Eye (tissue), 1 donor: ENCODE results near the gene NAT8L.
A peak's percentile ranks its signal among the peaks of the same experiment; 100 is the strongest.
"Not testable (repeated sequence)": the region's sequence is repeated elsewhere in the genome, so short reads cannot be mapped to it uniquely, and the experiment has no call there.

Experiments
- DNase-seq: peaks from one replicate; pipeline ENCODE4 v3.0.0-alpha.2; 2015

The NAT8L gene, protein sequence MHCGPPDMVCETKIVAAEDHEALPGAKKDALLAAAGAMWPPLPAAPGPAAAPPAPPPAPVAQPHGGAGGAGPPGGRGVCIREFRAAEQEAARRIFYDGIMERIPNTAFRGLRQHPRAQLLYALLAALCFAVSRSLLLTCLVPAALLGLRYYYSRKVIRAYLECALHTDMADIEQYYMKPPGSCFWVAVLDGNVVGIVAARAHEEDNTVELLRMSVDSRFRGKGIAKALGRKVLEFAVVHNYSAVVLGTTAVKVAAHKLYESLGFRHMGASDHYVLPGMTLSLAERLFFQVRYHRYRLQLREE

DNA sequence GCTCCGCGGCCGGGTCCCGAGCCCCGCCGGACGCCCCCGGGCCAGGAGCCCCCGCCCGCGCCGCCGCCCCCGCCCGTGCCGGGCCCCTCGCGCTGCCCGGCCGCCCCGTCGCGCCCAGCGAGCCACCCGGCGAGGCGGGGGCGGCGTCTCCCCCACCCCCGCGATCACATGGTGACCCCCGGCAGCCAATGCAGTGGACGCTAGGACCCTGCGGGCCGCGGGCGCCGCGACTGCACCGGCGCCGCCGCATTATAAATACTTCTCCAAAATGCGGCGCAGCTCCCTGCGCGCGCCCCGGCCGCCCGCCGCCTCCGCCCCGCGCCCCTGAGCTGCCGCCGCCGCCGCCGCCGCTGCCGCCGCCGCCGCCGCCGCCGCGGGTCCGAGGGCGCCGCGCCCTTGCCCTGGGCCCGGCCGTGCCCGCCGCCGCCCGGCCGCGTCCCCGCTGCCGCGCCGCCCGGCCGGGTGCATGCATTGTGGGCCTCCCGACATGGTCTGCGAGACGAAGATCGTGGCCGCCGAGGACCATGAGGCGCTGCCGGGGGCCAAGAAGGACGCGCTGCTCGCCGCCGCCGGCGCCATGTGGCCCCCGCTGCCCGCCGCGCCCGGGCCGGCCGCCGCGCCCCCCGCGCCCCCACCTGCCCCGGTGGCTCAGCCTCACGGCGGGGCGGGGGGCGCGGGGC lies at the start of gene NAT8L:
Gene NAT8L, plus strand, starts transcription at position 282 of the 680 bp plus-strand sequence. Its CDS starts 185 bp downstream, at position 467.
- peak; percentile 79 for DNase-seq

DNA sequence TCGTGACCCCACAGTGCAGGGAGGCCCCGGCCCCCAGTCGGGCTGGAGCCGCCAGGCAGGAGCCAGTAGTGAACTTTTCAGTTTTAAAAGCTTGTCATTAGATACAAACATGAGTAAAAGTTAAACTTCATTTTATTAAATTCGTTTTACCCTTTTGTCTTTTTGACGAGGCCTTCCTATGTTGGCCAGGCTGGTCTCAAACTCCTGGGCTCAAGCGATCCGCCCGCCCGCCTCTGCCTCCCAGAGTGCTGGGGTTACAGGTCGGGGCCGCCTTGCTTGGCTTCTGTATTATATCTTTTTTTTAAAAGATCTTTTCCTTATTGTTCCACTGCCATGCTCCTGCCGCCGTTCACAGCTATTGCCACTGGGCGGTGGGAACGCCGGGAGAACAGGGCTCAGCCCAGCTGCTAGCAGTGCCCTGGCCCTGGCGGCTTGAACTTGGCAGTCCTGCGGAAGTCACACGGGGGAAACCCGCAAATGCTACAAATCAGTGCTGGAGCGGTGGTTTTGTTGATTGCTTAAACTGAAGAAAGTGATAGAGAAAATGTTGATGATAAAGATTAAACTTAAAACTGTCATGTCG lies 49.4 kb upstream of the NAT8L start:
- DNase-seq, result peak; percentile 81

DNA sequence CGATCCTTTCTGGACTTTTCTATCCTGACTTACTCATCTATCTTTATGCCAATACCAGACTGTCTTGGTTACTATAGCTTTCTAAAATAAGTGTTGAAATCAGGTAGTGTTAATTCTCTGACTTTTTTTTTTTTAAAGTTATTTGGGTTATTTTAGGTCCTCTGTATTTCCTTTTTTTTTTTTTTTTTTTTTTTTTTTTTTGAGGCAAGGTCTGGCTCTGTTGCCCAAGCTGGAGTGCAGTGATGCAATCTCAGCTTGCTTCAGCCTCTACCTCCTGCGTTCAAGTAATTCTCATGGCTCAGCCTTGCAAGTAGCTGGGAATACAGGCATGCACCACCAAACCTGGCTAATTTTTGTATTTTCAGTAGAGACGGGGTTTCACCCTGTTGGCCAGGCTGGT lies 47.5 kb upstream of the NAT8L start:
- no peak for DNase-seq

DNA sequence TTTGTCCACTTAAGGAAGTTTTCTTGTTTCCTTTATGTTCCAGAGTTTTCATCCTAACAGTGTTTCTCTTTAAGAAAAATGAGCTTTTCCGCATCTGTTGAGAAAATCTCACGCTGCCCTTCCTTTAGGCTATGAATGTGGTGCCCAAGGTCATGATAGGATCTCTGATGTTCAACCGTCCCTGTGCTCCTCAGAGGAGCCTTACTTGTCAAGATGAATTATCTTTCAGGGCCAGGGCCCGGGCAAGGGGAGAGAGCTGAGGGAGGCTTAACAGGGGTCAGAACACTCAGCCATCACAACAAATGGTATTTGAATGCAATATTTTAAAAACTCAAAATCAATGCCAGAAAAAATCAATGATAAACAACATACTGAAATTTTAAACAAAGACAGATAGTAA lies 44.1 kb upstream of the NAT8L start:
- DNase-seq, result peak; percentile 64

DNA sequence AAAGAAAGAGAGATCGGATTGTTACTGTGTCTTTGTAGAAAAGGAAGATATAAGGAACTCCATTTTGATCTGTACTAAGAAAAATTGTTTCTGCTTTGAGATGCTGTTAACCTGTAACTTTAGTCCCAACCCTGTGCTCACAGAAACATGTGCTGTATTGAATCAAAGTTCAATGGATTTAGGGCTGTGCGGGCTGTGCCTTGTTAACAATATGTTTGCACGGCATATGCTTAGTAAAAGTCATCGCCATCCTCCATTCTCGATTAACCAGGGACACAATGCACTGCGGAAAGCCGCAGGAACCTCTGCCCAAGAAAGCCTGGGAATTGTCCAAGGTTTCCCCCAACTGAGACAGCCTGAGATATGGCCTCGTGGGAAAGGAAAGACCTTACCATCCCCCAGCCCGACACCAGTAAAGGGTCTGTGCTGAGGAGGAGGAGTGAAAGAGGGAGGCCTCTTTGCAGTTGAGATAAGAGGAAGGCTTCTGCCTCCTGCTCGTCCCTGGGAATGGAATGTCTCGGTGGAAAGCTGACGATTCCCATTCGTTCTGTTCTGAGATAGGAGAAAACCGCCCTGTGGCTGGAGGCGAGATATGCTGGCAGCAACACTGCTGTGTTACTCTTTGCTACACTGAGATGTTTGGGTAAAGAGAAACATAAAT lies 37.6 kb upstream of the NAT8L start:
- not testable (repeated sequence) for DNase-seq

DNA sequence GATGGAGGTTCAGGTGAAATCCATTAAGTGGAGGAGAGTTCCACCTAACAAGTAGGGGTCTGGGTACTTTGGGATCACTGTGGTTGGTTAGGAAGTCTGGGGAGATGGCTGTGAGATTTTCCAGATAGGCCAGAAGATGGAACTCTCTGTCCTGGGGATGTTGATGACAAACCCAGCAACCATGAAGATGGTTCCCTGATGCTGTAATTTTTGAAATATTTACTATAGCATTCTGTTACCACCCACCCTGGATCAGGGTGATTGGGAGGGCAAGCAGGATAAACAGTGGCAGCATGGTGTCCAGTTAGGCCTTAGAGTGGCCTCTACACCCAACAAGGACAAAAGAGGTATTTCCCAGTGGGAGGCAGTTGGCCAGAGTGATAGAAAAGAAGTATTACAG lies 34.4 kb upstream of the NAT8L start:
- DNase-seq, result no peak

DNA sequence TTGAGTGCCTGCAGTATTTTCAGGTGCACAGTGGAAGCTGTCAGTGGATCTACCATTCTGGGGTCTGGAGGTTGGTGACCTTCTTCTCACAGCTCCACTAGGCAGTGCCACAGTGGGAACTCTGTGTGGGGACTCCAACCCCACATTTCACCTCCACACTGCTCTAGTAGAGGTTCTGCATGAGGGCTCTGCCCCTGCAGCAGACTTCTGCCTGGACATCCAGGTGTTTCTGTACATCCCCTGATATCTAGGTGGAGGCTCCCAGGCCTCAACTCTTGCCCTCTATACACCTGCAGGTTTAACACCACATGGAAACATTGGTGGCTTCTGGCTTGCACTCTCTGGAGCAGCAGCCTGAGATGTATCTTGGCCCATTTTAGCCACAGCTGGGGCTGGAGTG lies 33.3 kb upstream of the NAT8L start:
- no peak for DNase-seq

DNA sequence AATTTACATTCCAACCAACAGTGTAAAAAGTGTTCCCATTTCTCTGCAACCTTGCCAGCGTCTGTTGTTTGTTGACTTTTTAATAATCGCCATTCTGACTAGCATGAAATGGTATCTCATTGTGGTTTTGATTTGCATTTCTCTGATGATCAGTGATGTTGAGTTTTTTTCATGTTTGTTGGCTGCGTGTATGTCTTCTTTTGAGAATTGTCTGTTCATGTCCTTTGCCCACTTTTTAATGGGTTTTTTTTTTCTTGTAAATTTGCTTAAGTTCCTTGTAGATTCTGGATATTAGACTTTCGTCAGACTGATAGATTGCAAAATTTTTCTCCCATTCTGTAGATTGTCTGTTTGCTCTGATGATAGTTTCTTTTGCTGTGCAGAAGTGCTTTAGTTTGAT lies 32.0 kb upstream of the NAT8L start:
- DNase-seq, result not testable (repeated sequence)

DNA sequence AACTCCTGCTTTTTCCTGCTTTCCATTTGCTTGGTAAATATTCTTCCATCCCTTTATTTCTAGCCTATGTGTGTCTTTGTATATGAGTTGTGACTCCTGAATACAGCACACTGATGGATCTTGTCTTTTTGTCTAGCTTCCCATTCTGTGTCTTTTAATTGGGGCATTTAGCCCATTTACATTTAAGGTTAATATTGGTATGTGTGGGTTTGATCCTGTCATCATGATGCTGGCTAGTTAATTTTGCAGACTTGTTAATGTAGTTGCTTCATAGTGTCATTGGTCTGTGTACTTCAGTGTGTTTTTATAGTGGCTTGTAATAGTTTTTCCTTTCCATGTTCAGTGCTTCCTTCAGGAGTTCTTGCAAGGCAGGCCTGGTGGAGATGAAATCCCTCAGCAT lies 28.0 kb upstream of the NAT8L start:
- not testable (repeated sequence) for DNase-seq

DNA sequence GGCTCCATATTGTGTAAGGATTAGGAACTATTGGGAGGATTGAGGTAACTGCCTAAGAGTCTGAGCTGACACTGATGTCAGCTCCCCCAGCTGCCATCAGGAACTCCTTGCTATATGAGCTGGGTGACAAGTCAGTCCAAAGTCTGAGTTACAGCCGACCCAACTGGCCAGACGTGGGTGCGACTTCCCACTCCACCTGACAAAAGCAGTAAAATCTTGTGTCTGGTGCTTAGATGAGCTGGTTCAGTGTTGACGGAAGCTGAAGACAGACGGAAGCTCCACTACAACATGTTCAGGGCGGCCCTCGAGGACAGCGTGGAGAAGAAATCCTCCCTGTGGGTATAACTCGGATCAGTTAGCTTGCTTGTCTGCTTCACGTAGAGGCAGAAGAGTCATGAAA lies 22.8 kb upstream of the NAT8L start:
- no peak for DNase-seq

DNA sequence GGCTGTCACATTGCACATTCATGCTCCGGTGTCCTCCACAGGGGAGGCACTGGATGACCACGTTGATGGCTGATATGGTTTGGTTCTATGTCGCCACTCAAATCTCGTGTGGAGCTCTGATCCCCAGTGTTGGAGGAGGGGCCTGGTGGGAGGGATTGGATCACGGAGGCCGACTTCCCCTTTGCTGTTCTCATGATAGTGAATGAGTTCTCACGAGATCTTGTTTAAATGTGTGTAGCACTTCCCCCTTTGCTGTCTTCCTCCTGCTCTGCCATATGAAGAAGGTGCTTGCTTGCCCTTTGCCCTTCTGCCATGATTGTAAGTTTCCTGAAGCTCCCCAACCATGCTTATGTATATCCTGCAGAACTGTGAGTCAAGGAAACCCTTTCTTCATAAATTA lies 22.3 kb upstream of the NAT8L start:
- DNase-seq, result no peak

DNA sequence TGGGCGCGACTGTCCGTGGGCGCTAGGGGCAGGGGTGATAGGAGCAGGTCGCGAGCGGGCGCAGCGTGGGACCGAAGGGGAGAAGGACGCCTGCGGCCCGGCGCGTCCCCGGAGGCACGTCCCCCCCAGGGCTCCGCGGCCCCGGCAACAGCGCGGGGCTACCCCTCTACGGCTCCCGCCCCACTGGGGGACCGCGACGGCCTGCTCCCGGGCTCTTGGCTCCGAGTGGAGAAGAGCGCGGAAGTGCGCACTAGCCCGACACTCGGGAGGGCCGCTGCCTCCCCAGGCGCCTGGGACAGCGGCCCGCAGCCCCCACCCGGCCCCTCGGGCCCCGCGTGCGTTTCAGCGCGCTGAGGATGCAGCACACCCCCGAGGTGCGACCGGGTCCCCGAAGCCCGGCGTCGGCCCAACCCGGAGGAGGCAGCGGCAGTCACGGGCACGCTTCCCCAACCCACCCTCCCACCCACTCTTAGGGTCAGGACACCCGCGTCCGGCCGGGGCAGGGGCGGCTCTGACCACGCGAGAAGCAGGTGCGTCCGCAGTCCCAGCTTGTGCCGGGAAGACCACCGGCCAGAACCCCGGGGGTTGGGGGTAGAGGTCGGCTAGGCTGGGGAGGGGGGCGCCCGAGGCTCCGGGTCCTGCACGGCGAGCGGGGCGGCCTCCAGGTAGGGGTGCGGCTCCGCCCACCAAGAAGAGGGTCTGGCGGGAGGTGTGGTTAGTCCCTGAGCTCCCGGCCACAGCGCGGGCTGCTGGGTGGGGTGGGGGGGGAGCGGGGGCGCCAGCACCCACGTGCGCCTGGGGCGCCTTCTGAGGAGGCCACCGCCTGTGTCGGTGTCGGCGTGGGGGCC lies 18.5 kb upstream of the NAT8L start:
- DNase-seq, result peak; percentile 10

DNA sequence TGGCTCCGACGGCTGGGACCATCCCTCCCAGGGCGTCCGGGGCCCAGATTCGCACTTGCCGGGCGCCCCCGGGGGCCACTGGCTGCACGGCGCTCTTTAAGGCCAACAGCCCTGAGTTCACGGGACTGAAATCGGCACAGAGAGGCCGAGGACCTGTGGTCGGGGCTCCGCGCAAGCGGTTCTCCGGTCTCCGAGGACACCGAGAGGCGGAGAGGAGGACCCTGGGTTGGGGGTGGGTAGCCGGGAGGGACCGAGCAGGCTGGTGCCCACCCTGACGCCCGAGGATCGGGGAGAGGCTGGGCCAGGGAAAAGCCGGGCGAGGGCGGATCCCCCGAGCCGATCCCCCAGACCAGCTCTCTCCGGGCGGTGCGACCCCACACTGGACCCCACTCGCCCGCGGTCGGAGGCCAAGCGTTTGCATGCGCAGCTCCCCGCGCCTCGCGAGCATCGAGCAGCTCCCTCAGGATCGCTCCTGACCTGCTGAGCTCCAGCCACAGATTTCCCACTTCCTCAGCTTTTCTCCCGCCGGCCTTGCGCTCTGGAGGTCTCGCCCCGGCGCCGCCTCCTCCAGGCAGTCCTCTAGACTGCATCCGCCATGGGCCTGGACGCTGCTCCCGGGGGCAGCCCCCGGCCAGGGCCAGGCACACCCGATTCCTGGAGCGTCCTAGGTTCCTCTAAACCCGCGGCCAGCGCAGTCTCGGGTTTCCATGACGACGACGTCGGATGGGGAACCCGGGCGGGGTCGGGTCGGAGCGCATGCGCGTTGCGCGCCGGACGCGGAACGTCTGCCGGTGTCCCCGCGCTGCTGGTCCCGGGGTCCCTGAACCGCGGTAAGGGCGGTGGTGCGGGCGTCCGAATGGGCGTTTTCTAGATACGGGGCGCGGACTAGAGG lies 17.6 kb upstream of the NAT8L start:
- DNase-seq, result peak; percentile 95

DNA sequence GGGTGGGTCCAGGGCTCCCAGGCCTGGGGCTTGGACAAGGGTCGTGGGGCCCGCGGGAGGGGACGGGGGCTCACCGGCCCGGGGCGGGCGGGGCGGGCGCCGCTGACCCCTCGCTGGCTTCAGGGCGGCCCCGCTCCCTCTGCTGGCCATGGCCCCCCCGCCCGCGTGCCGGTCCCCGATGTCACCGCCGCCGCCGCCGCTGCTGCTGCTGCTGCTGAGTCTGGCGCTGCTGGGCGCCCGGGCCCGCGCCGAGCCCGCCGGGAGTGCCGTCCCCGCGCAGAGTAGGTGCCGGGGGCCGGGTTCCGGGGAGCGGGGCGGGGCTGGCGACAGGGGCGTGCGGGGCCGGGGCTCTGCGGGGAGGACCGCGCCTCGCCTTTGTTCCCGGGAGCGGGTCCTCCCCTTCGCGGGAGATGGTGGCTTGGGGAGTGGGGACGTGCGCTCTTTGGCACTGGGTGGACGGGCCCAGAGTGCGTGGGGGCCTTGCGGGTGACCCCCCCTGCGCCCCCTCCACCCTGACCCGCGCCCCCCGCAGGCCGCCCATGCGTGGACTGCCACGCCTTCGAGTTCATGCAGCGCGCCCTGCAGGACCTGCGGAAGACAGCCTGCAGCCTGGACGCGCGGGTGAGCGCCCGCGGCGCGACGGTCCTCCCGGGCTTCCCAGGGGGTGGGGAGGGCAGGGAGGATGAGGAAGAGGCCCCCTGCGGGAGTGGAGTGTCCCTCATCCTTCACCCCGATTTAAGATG lies 16.8 kb upstream of the NAT8L start:
- DNase-seq, result no peak

DNA sequence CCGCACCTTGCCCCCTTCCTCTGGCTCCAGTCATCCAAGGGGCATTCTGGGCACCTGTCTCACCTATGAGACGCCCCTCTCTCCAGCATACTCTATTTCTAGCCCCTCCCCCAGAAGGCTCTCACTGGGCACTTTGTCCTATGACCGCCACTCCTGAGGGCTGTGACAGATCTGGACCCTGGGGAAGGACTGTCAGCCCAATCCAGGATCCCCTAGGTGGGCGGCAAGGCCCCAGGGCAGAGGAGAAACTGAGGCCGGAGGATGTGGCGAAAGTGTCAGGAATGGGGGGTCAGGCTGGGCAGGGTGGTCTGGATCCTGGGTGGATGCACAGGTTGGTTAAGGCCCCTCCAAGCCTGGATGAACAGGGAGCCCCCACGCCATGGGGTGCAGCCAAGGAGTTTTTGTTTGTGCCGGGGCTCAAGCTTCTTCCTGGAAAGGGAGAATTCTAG lies 16.2 kb upstream of the NAT8L start:
- no peak for DNase-seq

DNA sequence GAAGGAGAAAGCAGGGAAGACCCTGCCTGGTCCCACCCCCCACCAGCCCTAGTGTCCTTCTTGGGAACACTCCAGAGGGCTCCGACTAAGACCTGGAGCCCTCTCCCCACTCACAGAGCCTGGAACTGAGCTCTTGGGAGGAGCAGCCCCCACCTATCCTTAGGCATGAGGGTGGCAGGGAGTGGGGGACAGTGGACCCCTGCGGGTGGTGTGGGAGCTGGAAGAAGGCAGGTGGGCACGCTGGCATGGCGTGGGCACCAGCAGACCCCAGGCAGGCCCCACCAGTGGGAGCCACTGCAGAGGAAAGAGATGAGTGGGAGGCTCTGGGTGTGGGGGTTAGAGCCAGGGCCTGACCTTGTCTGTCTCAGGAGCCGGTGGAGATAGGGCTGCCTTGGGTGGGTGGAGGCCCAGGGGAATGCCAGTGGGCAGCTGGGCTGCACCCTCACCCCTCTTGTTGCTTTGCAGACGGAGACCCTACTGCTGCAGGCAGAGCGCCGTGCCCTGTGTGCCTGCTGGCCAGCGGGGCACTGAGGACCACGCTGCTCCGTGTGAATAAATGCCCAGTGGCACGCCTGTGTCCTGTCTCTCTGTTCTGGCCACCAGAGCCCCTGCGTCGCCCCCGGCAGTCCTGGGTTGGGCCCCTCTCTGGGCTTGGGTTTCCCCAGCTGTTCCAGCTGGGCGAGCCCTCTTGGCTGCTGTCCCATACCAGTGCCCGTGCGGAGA lies 15.6 kb upstream of the NAT8L start:
- no peak for DNase-seq

DNA sequence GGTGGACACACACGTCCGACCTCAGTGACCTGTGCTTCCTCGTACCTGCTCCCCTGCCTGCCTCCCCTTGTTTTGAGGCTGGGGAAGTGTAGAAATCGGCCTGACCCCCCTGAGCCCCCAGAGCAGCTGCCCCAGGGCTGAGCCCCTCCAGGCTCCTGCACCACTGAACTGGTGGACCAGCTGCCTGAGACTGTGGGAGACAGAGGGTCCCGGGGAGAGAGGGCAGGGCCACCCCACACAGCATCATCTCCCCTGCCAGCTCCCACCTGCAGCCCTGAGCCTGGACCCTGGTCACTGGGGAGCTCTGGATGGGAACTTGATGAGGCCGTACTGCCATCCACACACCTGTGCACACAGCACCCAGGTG lies 15.0 kb upstream of the NAT8L start:
- DNase-seq, result no peak

DNA sequence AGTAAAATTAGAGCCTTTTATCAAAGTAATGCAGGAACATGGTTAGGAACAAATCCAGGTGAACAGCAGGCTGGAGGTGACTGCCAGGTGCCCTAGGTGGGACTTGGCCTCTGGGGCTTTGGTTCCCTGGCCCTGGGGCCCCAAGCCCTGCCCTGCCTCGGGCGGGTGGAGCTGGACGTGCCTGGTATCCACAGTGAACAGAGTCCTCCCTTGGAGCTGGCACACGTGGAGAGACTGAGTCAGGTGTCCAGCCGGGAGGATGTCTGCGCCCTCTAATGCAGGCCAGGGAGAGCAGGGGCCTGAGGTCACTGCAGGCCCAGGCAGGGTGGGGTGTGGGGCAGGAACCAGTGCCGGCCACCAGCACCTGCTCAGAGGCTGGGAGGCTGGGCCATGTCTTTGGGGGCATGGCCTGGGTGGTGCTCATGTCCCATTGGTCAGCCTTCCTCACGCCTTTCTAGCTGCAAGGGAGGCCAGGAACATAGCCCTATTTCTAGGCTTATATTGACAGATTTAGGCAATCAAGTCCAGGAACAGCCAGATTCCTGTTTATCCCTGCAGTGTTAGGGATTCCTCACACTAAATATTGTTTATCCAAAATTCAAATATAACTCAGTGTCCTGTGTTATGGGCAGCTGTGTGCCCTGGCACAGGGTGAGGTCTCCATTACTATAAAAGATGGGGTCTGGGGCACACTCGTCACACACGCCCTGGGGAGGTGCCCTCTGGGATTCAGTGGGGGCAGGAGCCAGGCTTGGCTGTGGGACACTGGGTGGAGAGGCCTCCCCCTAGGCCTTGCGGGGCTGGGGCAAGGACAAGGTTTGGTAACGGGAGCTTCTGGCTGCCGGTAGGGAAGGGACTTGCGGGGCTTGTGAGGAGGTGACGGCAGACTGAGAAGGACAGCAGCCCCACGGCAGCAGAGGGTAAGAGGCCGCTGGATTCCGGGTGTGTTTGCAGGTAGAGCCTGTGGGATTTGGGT lies 14.3 kb upstream of the NAT8L start:
- no peak for DNase-seq

DNA sequence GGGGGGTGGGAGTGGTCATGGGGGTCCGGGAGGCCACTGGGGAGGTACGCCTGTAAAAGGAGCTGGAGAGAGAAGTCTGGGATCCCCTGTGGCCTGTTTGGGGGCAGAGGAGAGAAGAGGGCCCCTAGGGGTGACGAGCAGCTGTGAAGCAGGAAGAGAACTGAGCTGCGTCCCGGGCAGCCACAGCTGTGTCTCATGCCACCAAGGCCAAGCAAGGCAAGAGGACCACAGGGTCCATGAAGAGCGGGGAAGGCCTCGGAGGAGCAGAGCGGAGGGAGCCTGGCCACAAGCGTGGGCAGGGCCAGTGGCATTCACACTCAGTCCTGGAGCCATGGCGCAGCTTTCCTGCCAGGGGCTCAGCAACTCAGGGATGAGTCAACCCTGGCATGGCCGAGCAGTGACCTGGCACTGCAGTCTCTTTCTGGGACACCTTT lies 13.6 kb upstream of the NAT8L start:
- no peak for DNase-seq
